ENCODE measurements around the gene HSPA14. TPM values are rescaled to one million over a fixed set of nuclear protein-coding genes. Genes with fewer than 3 reads are reported as not detected.
"Not testable (repeated sequence)": the region's sequence is repeated elsewhere in the genome, so short reads cannot be mapped to it uniquely, and the experiment has no call there.

HSPA14 gene, protein sequence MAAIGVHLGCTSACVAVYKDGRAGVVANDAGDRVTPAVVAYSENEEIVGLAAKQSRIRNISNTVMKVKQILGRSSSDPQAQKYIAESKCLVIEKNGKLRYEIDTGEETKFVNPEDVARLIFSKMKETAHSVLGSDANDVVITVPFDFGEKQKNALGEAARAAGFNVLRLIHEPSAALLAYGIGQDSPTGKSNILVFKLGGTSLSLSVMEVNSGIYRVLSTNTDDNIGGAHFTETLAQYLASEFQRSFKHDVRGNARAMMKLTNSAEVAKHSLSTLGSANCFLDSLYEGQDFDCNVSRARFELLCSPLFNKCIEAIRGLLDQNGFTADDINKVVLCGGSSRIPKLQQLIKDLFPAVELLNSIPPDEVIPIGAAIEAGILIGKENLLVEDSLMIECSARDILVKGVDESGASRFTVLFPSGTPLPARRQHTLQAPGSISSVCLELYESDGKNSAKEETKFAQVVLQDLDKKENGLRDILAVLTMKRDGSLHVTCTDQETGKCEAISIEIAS
- total RNA-seq, result 34.1 and 34.5 TPM in 2 replicates

DNA sequence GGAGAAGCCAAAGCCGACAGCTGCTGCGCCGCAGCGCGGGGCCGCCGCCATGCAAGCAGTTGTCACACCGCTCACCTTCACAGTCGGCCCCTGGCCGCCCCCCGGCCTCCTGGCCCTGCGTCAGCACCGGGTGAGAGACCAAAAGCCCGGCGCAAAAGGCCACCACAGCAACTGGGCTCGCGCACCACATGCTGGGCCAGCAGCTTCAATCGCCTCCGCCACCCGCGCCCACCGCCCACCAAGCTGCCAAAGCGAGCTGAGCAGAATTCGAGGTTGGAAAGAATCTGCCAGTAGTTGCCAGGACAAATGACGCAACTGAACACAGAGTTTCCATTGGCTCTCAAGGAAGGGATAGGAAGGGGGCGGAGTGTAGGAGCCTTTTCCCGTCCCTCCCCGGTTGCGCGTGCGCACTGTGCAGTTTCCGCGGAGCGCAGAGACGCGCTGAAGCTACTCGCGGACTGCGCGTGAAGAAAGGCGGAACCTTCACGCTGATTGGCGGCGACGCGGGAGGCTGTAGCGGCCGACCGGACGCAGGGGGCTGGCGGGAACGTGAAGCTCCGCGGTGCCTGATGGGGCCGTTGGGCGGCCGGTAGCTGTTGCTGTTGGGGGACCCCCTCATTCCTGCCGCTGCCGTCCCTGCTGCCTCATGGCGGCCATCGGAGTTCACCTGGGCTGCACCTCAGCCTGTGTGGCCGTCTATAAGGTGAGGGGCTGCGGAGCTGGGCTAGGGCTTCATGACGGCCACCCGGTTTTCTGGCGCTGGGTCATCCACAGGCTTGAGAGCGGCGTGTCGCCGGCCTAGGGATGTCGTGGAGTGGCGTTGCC is at the start of gene HSPA14, which contains the start of the genes CDNF and MSANTD7:
Gene HSPA14 (plus strand): TSS at position 550 of the 825 bp plus-strand sequence. CDS start 97 bp downstream, at position 647.
Gene CDNF (minus strand): TSS at position 281 of the 825 bp plus-strand sequence. CDS start 91 bp downstream, at position 190.
Gene MSANTD7 (plus strand): TSS at position 550 of the 825 bp plus-strand sequence. CDS start 3,979 bp downstream, outside the sequence.
- Mint-ChIP-seq H3K36me3 (ENCODE audit: low read depth) (peaks cover 36% of the 10 kb centered on the region), H3K9me3 (no peaks in the 10 kb centered on the region), H3K27ac (peak within 1 kb of the TSS; percentile 95), H3K4me3 (ENCODE audit: low read depth) (peak within 1 kb of the TSS; percentile 92), H3K27me3 (ENCODE audit: low read depth) (no peaks in the 10 kb centered on the region), H3K4me1 (ENCODE audit: low read depth) (peaks cover 19% of the 10 kb centered on the region)
- peak; percentile 100 for DNase-seq (ENCODE audit: low spot score)
- intact Hi-C loops (cut with micrococcal nuclease), result loop anchor here (1.0 to 5.0 kb wide), 7 partner anchors 40 to 301 kb away; partner anchors contain the start of genes MEIG1 and SUV39H2

DNA sequence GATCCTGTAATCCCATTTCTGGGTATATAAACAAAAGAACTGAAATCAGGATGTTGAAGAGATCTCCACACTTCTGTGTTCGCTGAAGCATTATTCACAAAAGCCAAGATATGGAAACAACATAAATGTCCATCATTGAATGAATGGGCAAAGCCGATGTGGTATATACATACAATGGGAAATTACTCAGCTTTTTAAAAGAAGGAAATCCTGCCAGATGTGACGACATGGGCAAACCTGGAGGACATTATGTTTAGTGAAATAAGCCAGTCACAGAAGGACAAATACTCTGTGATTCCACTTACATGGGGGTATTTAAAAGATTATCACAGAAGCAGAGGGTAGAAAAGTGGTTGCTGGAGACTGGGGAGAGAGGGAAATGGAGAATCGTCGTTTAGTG is 39.5 kb upstream of the HSPA14 start:
- Mint-ChIP-seq H3K36me3 (ENCODE audit: low read depth) (no peaks in the 10 kb centered on the region), H3K4me3 (ENCODE audit: low read depth) (no peak overlapping the region), H3K4me1 (ENCODE audit: low read depth) (no peaks in the 10 kb centered on the region), H3K27me3 (ENCODE audit: low read depth) (peaks cover 32% of the 10 kb centered on the region), H3K27ac (no peak overlapping the region), H3K9me3 (no peaks in the 10 kb centered on the region)
- no peak for DNase-seq (ENCODE audit: low spot score)
- intact Hi-C loops (cut with micrococcal nuclease), result no loop called here

DNA sequence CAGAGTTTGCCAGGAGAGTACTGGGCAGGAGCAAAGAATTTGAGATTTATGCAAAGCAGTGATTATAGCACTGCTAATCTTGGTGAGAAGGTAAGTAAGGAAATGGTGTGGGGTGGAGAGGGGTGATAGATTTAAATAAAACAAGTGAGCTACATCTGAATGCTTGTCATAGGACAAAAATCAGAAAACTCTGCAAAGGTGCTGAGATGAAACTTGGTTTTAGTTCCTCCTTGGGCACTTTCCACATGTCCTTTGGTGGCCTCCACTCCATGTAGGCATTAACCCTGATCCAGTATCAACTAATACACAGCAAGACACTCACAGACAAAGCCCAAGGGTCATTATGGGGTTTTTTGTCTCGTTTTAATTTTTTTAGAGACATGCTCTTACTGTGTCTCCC is 37.7 kb upstream of the HSPA14 start:
- H3K9me3 Mint-ChIP-seq, result no peaks in the 10 kb centered on the region
- no peak overlapping the region for H3K4me3 Mint-ChIP-seq (ENCODE audit: low read depth)
- DNase-seq (ENCODE audit: low spot score), result no peak
- no peaks in the 10 kb centered on the region for H3K36me3 Mint-ChIP-seq (ENCODE audit: low read depth)
- intact Hi-C loops (cut with micrococcal nuclease), result no loop called here
- H3K27ac Mint-ChIP-seq, result no peak overlapping the region
- peaks cover 34% of the 10 kb centered on the region for H3K27me3 Mint-ChIP-seq (ENCODE audit: low read depth)
- no peaks in the 10 kb centered on the region for H3K4me1 Mint-ChIP-seq (ENCODE audit: low read depth)

DNA sequence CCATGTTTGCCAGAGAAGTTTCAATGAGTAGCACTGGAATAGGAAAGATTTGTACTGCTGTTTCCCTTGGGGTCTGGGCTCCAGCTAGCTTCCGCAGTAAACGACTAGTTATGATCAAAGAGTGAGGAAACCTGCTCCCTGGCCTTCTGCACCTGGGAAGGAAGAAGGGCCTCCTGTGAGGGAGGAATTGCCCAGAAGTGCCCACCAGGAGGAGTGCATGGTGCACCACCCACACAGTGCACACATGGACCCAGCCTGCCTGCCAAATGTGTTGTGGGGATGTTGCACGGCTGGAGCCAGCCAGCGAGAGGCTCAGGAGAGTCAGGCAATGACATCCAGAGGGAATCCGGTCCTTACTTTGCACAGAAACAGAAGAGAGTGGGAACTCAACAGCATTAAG is 36.4 kb upstream of the HSPA14 start:
- no peak for DNase-seq (ENCODE audit: low spot score)
- Mint-ChIP-seq H3K27me3 (ENCODE audit: low read depth) (peaks cover 37% of the 10 kb centered on the region), H3K4me1 (ENCODE audit: low read depth) (no peaks in the 10 kb centered on the region), H3K9me3 (no peaks in the 10 kb centered on the region), H3K4me3 (ENCODE audit: low read depth) (no peak overlapping the region), H3K36me3 (ENCODE audit: low read depth) (no peaks in the 10 kb centered on the region), H3K27ac (no peak overlapping the region)
- intact Hi-C loops (cut with micrococcal nuclease), result no loop called here

DNA sequence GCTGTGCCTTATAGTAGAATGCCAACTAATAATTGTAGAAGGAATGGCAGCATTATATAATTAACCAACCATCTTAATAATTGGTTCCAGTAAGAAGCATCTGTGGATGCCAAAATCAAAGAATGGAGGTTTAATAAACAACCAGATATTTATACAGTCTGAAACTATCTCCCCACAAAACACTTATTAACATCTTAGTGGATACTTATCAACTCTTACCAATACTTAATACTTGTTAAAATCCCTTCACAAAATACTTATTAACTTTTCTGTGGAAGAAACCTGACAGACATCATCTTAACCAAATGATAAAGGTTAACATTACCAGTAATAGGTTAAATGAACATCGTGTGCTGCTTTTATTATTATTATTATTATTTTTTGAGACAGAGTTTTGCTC is 34.3 kb upstream of the HSPA14 start:
- H3K27ac Mint-ChIP-seq, result no peak overlapping the region
- peaks cover 29% of the 10 kb centered on the region for H3K27me3 Mint-ChIP-seq (ENCODE audit: low read depth)
- H3K9me3 Mint-ChIP-seq, result no peaks in the 10 kb centered on the region
- H3K36me3 Mint-ChIP-seq (ENCODE audit: low read depth), result no peaks in the 10 kb centered on the region
- no peaks in the 10 kb centered on the region for H3K4me1 Mint-ChIP-seq (ENCODE audit: low read depth)
- intact Hi-C loops (cut with micrococcal nuclease), result no loop called here
- DNase-seq (ENCODE audit: low spot score), result no peak
- H3K4me3 Mint-ChIP-seq (ENCODE audit: low read depth), result no peak overlapping the region

DNA sequence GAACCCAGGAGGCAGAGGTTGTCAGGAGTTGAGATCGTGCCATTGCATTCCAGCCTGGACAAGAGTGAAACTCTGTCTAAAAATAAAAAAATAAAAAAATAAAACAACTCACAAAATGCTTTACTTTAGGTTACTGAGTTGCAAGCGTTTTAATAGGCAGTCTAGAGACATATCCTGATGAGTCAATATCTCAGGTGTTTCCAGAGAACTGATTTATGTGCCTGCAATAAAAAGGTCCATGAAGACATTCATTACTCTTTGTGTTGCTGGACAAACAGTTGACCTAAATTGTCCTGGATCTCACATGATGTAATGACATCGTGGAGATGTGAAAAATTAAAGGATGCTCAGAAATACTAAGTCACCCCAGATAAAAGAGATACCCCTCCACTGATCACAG is 31.8 kb upstream of the HSPA14 start:
- no peak overlapping the region for H3K4me3 Mint-ChIP-seq (ENCODE audit: low read depth)
- DNase-seq (ENCODE audit: low spot score), result no peak
- peaks cover 14% of the 10 kb centered on the region for H3K27me3 Mint-ChIP-seq (ENCODE audit: low read depth)
- no peak overlapping the region for H3K27ac Mint-ChIP-seq
- no peaks in the 10 kb centered on the region for H3K9me3 Mint-ChIP-seq
- no peaks in the 10 kb centered on the region for H3K36me3 Mint-ChIP-seq (ENCODE audit: low read depth)
- intact Hi-C loops (cut with micrococcal nuclease), result no loop called here
- peaks cover 3% of the 10 kb centered on the region for H3K4me1 Mint-ChIP-seq (ENCODE audit: low read depth)

DNA sequence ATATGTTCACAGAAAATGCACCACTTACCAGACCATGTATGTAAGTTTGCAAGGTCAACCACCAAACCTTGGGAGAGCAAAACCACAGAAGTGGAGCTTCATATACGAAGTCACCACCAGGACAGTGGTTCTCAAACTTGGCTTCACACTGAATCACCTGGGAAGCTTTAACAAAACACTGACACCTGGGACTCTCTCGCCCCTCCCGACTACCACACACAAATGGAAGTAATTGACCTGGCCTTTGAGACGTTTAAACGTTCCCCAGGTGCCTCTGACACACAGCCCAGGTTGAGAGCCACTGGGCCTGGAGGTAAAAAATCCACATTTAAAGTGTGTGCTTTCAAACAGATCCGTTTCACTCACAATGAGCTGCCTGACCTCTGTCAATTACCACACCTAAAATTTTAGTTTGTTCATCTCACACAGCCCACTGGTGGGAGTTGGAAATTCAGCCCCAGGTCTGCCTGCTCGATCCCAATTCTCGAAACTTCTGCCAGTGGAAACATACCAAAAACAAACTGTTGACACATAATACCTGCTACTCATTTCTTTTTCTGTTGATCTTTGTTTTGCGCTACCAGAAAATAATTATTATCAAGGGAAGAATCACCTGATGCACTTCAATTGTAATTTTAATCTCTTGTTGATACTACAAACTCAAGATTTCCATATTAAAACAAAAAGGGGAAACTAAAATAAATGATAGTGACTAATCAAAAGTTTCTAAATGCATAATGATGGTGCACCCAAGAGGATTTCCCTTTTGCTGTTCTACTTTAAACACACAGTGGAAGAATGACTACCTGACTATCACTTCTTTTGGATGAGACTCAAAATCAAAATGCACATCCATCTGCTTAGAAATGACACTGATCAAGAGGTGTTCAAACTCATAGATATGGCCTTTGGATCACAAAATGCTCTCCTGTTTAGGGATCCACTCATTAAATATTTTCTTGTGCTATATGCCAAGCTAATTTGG is 26.8 kb upstream of the HSPA14 start:
- no peak for DNase-seq (ENCODE audit: low spot score)
- H3K27me3 Mint-ChIP-seq (ENCODE audit: low read depth), result peaks cover 3% of the 10 kb centered on the region
- intact Hi-C loops (cut with micrococcal nuclease), result no loop called here
- H3K27ac Mint-ChIP-seq, result no peak overlapping the region
- no peak overlapping the region for H3K4me3 Mint-ChIP-seq (ENCODE audit: low read depth)
- H3K36me3 Mint-ChIP-seq (ENCODE audit: low read depth), result no peaks in the 10 kb centered on the region
- no peaks in the 10 kb centered on the region for H3K9me3 Mint-ChIP-seq
- peaks cover 15% of the 10 kb centered on the region for H3K4me1 Mint-ChIP-seq (ENCODE audit: low read depth)

DNA sequence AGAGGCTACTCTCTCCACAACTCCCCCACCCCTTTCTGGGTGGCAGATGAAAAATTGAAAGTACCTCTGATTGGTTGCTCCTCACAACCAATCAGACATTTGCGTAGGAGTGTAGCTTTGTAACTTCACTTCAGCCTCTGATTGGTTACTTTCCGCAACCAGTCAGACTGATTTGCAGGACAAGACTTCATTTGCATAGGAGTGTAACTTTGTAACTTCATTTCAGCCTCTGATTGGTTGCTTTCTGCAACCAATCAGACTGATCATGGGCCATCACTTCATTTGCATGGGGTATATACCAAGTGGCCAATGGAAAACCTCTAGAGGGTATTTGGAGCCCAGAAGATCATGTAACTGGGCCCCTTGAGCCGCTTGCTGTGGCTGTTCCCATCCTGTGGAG is 25.8 kb upstream of the HSPA14 start:
- Mint-ChIP-seq H3K4me3 (ENCODE audit: low read depth) (no peak overlapping the region), H3K36me3 (ENCODE audit: low read depth) (no peaks in the 10 kb centered on the region), H3K9me3 (no peaks in the 10 kb centered on the region), H3K4me1 (ENCODE audit: low read depth) (peaks cover 15% of the 10 kb centered on the region), H3K27ac (no peak overlapping the region), H3K27me3 (ENCODE audit: low read depth) (no peaks in the 10 kb centered on the region)
- DNase-seq (ENCODE audit: low spot score), result no peak
- intact Hi-C loops (cut with micrococcal nuclease), result no loop called here

DNA sequence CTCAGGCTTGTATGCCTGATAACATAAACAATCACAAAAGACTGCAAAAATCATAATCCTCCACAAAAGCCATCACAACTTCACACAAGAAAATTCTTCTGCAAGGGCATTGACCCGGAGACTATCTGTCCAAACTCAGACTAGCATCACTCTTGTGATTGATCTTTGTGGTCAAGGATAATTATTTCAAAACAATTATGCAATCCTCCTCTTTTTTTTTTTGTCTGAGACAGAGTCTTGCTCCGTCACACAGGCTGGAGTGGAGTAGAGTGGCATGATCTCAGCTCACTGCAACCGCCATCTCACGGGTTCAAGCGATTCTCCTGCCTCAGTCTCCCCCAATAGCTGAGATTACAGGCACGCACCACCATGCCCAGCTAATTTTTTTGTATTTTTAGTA is 22.4 kb upstream of the HSPA14 start:
- intact Hi-C loops (cut with micrococcal nuclease), result no loop called here

DNA sequence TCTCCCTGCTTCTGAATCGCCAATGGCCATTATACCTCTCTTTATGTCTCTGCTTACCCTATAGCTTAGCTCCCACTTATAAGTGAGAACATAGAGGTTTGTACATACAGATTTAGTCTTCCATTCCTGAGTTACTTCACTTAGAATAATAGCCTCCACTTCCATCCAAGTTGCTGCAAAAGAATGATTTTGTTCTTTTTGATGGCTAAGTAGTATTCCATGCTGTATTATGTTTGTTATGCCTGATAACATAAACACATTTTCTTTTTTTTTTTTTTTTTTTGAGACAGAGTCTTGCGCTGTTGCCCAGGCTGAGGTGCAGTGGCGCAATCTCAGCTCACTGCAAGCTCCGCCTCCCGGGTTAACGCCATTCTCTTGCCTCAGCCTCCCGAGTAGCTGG is 21.4 kb upstream of the HSPA14 start:
- intact Hi-C loops (cut with micrococcal nuclease); DNase-seq (ENCODE audit: low spot score); H3K9me3 Mint-ChIP-seq; H3K27ac Mint-ChIP-seq; H3K27me3 Mint-ChIP-seq (ENCODE audit: low read depth); H3K4me3 Mint-ChIP-seq (ENCODE audit: low read depth); H3K36me3 Mint-ChIP-seq (ENCODE audit: low read depth): not testable (repeated sequence)
- peaks cover 21% of the 10 kb centered on the region for H3K4me1 Mint-ChIP-seq (ENCODE audit: low read depth)

More for the DNA sequence above, 22.4 kb upstream of the HSPA14 start:
- H3K27me3 Mint-ChIP-seq (ENCODE audit: low read depth), result peaks cover 2% of the 10 kb centered on the region
- H3K36me3 Mint-ChIP-seq (ENCODE audit: low read depth), result no peaks in the 10 kb centered on the region
- no peaks in the 10 kb centered on the region for H3K9me3 Mint-ChIP-seq
- H3K27ac Mint-ChIP-seq, result no peak overlapping the region
- H3K4me1 Mint-ChIP-seq (ENCODE audit: low read depth), result peaks cover 24% of the 10 kb centered on the region
- no peak overlapping the region for H3K4me3 Mint-ChIP-seq (ENCODE audit: low read depth)
- DNase-seq (ENCODE audit: low spot score), result no peak

DNA sequence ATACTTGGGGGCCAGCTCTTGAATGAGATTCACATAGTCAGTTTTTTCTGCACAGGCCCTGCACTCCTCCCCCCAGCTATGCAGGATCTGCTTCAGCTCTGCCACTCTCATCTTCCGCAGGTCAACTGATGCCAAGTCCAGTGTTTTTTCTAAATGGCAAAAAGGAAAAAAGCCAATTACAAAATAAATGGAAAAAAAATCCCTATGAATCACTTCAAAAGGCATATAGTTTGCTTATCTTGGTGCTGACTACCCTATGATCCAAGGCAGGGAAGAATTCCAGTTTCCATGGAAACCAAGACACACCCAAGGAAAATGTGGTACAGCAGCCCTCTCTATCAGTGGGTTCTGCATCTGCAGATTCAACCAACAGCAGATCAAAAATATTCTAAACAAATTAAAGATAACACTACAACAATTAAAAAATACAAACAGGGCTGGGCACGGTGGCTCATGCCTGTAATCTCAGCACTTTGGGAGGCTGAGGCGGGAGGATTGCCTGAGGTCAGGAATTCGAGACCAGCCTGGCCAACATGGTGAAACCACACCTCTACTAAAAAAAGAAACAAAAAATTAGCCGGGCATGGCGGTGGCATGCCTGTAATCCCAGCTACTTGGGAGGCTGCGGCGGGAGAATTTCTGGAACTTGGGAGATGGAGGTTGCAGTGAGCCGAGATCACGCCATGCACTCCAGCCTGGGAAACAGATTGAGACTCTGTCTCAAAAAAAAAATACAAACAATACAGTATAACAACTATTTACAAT is 17.9 kb upstream of the HSPA14 start:
- no peaks in the 10 kb centered on the region for H3K36me3 Mint-ChIP-seq (ENCODE audit: low read depth)
- intact Hi-C loops (cut with micrococcal nuclease), result loop anchor here (5.0 kb wide), 2 partner anchors 213 to 233 kb away; no protein-coding TSS in a partner anchor
- H3K27me3 Mint-ChIP-seq (ENCODE audit: low read depth), result peaks cover 4% of the 10 kb centered on the region
- no peak overlapping the region for H3K27ac Mint-ChIP-seq
- DNase-seq (ENCODE audit: low spot score), result no peak
- peaks cover 15% of the 10 kb centered on the region for H3K4me1 Mint-ChIP-seq (ENCODE audit: low read depth)
- no peak overlapping the region for H3K4me3 Mint-ChIP-seq (ENCODE audit: low read depth)
- no peaks in the 10 kb centered on the region for H3K9me3 Mint-ChIP-seq

Measured in activated T-helper 2 cell treated with anti-CD3 and anti-CD28 coated beads, Interferon-gamma antibody, Interleukin-2, Interleukin-4, amounts not matched to agents 10 μg/mL and 5 μg/mL and 100 μg/mL, durations not matched to agents 14 hours and 24 hours and 36 hours (primary cell).